ENCODE results near the gene BUD23.
A peak's percentile ranks its signal among the peaks of the same experiment; 100 is the strongest.
"Not testable (repeated sequence)": the region's sequence is repeated elsewhere in the genome, so short reads cannot be mapped to it uniquely, and the experiment has no call there.

Gene BUD23

GRCh38 chr7:73683056-73683787, at the start of gene BUD23, which contains the start of gene DNAJC30:
BUD23 (plus strand) TSS chr7:73683597; CDS start chr7:73683626, 29 bp downstream.
DNAJC30 (minus strand) TSS chr7:73683453; CDS start chr7:73683423, 30 bp downstream.
- DNase-seq (ENCODE audit: low spot score) (peak; percentile 91), FAIRE-seq (no peak)

DNA sequence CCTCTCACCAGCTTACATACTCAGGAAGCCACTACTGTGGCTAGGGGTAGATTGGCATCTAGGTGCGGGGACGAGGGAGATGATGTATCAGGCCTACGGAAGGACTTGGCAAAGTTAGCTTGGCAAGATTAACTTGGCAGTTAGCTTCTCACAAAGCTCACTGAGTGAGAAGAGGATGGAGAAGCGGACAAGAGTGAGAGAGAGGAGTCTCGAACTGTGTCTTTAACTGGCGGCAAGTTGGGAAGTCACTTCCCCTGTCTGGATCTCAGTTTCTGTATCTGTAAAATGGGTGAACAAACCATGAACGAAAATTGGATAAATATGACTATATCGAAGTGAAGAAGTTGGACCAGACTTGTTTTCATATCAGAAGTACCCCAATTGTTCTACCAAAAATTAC, 49.6 kb upstream of the BUD23 start:
- DNase-seq (ENCODE audit: low spot score), result no peak
- no peak for FAIRE-seq

DNA sequence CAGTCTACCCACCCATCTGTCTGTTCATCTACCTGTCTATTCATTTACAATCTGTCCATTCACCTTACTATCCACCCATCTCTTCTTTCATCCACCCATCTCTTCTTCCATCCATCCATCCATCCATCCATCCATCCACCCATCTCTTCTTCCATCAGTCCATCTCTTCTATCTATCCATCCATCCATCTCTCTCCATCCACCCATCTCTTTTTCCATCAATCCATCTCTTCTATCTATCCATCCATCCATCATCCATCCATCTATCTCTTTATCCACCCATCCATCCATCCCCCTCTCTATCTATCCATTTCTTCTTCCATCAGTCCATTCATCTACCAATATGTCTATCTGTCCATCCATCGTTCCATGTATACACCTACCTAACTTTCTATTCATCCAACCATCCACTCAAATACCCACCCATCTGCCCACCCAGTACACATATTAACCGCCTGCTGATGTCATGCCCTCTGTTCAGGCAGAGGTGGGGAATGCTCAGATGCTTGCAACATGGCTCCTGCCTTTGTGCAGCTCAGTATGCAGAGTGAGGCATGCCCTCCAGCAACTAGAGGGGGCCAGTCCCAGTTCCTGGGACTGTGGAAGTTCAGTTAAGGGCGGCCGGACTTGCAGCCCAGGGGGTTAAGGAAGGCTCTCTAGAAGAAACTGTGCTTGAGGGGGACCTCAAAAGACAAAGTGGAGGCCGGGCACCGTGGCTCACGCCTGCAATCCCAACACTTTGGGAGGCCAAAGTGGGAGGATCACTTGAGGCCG, 47.8 kb upstream of the BUD23 start:
- DNase-seq (ENCODE audit: low spot score) (no peak), FAIRE-seq (no peak)

DNA sequence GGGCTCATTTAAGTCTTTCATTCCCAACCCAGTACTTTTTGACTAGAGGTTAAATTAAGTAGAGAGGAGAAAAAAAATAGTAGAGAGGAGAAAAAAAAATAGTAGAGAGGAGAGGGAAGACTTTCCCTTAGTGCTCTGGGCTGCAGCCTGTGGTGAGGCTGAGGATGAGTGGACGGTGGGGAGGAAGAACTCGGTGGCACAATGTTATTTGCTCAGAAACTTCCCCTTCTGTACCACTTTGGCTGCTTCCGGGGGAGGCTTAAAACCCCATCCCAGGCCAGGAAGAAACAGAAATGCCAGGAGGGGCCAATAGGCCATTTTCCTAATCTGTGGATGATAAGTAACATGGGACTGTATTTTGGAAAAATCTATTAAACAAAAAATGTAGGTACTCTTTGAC, 44.5 kb upstream of the BUD23 start:
- FAIRE-seq, result no peak

GRCh38 chr7:73642834-73643233, 40.6 kb upstream of the BUD23 start:
- DNase-seq (ENCODE audit: low spot score), result no peak

More for the DNA sequence above, 44.5 kb upstream of the BUD23 start:
- DNase-seq (ENCODE audit: low spot score), result no peak

DNA sequence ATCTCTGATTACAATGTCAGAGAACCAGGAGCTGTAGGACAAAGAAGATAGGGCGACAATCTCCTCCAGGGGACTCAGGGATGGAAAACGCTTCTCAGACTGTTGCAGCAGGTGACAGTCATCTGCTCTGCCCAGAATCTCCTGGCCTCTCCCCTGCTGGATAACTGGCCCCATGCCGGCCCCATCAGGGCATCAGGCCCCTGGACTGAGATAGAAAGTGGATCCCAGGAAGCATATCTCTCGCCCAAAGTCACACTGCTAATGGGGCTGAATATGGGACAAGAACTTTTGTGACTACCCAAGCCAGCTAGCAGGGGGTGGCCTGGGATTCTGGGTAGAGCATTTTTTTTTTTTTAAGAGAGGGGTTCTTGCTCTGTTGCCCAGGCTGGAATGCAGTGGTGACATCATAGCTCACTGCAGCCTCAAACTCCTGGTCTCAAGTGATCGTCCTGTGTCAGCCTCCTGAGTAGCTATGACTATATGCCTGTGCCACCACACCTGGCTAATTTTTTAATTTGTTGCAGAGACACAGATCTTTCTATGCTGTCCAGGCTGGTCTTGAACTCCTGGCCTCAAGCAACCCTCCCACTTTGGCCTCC, 38.6 kb upstream of the BUD23 start:
- FAIRE-seq (no peak), DNase-seq (ENCODE audit: low spot score) (no peak)

More at GRCh38 chr7:73642834-73643233, 40.6 kb upstream of the BUD23 start:
- FAIRE-seq, result no peak

- FAIRE-seq, result no peak
- DNase-seq (ENCODE audit: low spot score), result no peak
Observed at GRCh38 chr7:73645643-73646174, 37.7 kb upstream of the BUD23 start.

DNA sequence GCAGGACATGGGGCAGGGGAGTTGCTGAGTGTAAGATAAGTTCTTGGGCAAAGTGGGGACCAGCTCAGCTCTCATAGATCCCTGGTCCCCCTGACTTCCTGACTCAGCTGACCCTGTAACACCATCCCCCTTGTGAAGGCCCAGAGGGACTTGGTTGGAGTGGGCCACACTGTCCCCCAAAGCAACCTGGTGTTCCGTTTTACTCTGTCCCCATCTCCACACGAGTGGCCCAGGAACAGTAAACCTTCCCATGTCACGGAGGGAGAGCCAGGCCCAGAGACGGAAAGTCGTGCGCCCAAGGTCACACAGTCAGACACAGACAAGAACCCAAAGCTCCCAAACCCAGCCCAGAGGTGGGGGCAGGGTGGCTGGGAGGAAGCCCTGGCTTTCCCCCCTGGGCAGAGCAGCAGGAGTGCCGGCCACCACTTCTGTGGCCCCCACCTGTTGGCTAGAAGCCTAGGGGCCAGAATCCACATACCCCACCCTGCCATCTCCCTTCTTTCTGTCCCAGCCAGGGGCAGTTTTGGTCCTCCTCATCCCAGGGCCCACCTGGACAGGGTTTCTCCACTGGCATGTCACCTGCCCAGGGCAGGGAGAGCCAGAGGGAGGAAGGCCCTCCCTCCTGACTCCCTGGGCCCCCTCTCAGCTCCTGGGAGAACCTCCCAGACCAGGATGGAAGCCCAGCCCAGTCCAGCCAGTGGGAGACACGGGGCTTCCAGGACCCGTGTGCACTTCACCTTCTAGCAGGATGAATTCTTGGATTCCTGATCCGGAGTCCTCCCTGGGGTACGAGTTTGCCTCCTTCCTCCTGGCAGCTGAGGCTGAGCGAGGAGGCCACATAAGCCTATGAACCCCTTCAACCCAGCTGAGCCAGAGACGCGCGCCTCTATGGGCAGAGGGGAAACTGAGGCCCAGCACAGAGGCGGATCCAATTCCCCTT, 36.3 kb upstream of the BUD23 start:
- DNase-seq (ENCODE audit: low spot score) (no peak), FAIRE-seq (no peak)

DNA sequence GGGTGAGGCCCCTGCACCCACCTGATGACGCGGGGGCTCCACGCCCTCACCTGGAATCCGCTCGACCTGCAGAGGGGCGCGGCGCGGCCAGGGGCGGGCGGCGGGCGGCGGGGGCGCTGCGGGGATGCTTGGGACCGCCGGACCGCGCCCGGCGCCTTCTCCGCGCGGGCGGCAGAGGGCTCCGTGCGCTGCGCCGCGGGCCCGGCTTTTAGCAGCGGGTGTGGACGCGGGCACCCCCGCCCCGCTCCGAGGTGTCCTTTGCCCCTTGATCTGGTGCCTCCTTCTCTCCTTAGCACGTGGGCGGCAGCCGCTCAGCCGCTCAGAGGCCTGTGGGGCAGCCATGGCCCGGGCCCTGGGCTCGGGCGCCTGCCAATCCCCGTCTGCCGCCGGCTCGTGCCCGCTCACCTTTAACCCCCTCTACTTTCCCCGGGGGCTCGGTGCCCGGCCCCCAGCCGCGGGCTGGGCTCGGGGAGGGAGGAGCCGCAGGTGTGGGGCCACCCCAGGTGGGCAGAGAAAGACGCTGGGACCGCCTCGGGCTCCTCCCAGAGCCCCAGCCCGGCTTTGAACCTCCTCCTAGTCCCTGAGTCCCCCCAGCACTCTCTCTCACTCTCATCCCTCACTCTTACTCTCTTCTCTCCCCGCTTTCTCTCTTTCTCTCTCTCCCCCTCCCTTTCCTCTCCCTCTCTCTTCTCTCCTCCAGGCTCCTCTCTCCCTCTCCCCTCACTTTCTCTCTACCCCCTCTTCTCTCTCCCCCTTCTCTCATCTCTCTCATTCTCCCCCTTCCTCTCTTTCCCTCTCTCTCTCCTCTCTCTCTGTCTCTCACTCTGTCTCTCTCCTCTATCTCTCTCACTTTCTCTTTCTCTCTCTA, 35.4 kb upstream of the BUD23 start:
- no peak for DNase-seq (ENCODE audit: low spot score)
- no peak for FAIRE-seq

GRCh38 chr7:73648593-73649332, 34.6 kb upstream of the BUD23 start:
- no peak for FAIRE-seq
- no peak for DNase-seq (ENCODE audit: low spot score)

- FAIRE-seq, result no peak
- no peak for DNase-seq (ENCODE audit: low spot score)
Observed at GRCh38 chr7:73649576-73649975, 33.8 kb upstream of the BUD23 start.

DNA sequence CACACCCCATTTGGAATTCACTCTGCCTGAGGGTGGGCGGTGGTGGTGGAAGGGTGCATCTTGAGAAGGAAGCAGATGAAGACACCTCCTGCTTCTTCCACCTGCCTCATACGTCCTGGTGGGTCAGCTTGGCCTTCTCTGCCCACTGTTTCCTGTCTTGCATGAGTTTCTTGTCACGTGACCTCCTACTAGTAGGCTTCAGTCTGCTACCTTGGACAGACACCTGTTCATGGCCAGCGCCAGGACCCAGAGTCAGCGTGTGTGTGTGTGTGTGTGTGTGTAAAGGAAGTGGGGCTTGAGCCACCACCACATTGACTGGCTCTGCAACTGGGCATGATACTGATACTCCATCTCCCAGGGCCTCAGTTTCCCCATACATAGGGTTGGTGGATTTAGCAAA, 32.9 kb upstream of the BUD23 start:
- DNase-seq (ENCODE audit: low spot score), result no peak
- no peak for FAIRE-seq

DNA sequence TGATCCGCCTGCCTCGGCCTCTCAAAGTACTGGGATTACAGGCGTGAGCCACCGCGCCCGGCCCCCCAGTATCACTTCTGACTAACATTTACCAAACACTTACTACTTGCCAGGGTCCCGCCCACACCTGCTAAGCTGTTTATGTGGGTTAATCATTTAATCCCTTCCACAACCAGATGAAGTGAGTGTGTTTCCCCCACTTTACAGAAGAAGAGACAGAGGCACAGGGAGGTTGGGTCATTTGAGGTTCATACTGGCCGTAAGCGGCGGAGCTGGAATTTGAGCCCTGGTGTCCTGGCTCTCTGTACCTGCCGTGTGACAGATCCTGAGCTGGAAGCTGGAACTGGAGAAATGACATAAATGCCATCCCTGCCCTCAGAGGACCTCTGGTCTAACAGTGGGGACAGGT, 30.9 kb upstream of the BUD23 start:
- FAIRE-seq (no peak), DNase-seq (ENCODE audit: low spot score) (peak; percentile 35)

DNA sequence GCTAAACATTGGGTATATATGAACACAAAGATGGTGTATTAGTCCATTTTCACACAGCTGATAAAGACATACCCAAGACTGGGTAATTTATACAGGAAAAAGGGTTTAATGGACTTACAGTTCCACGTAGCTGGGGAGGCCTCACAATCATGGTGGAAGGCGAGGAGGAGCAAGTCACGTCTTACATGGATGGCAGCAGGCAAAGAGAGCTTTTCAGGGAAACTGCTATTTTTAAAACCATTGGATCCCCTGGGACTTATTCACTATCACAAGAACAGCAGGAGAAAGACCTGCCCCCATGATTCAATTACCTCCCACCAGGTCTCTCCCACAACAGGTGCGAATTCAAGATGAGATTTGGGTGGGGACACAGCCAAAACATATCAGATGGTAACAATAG, 28.1 kb upstream of the BUD23 start:
- DNase-seq (ENCODE audit: low spot score); FAIRE-seq: not testable (repeated sequence)

GRCh38 chr7:73659983-73660382, 23.4 kb upstream of the BUD23 start:
- DNase-seq (ENCODE audit: low spot score) (no peak), FAIRE-seq (no peak)

GRCh38 chr7:73660594-73660993, 22.8 kb upstream of the BUD23 start:
- FAIRE-seq; DNase-seq (ENCODE audit: low spot score): not testable (repeated sequence)

DNA sequence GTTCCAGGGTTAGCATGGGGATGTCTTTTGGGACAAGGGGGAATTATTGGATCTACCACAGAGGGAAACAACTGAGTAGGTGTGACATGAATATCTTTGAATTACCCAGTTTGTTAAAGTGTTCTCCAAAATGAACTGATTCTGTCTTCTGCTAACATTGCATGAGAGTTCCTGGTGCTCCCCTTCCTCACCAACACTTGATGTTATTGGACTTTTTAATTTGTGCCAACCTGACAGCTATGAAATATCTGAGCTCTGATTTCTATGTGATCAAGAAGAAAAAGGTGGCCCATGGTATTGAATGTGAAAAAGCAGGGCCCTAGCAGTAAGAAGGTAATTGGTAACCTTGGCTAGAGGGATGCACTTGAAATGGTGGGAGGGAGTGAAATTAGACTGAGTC, 20.4 kb upstream of the BUD23 start:
- no peak for DNase-seq (ENCODE audit: low spot score)
- no peak for FAIRE-seq

DNA sequence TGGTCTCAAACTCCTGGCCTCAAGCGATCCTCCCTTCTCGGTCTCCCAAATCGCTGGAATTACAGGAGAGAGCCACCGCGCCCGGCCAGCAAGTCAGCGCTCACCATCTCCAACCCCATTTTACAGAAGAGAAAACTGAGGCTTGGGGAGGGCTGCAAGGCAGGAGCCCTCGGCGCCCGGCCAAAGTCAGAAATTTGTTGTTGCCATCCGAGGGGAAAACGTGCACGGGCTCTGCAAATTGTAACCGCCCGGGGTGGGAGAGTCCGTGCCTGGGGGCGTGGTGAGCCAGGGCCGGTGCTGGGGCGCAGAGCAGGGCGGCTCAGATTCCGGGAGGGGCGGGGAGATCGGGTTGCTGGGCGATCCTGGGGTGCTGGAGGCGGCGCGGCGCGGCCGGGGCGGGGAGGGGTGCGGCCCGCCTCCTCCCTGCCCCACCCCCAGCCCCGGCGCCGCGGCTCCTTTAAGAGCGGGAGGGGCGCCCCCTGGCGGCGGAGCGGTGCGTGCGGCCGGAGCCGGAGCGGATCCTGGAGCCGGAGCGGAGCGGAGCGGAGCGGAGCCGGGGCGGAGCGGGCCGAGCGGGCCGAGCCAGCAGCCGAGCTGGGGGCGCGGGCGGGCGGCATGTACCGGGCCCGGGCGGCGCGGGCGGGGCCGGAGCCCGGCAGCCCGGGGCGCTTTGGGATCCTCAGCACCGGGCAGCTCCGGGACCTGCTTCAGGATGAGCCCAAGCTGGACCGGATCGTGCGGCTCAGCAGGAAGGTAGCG, 15.9 kb upstream of the BUD23 start, which contains the start of gene VPS37D:
Gene VPS37D (plus strand): TSS at position 488 of the 759 bp plus-strand sequence. CDS start 128 bp downstream, at position 616.
- FAIRE-seq (no peak), DNase-seq (ENCODE audit: low spot score) (peak; percentile 55)
